NK-92 treated with Interleukin-12 subunit alpha and Interleukin-12 subunit beta, amount 100 ng/mL, for 24 hours (cell line): Measurements from ENCODE around the gene C22orf23.

ENCODE experiments used
- DNase-seq: peaks from one replicate; lab custom pipeline; 2025; lab: John Stamatoyannopoulos, UW

The C22orf23 gene

GRCh38 chr22:37924386-37925065, 28.9 kb downstream of the C22orf23 start:
- DNase-seq = no peak

DNA sequence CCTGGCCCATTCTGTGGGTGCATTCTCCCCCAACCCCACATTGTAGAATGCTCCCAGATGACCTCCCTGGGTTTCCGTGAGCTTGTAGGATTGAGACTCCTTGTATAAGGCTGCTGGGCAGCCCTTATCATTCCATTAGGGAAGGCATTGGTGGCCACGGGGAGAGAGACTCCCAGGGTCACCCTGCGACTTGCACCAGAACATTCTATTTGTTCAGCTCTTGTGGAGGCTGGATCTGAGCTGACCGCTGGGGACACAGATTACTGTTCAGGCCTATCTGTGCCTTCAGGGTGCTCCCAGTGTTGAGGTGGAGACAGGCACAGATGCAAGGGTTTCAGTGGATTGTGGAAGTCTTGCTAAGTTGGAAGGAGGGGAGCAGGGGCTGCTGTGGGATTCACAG, 29.5 kb downstream of the C22orf23 start:
- DNase-seq = no peak

DNA sequence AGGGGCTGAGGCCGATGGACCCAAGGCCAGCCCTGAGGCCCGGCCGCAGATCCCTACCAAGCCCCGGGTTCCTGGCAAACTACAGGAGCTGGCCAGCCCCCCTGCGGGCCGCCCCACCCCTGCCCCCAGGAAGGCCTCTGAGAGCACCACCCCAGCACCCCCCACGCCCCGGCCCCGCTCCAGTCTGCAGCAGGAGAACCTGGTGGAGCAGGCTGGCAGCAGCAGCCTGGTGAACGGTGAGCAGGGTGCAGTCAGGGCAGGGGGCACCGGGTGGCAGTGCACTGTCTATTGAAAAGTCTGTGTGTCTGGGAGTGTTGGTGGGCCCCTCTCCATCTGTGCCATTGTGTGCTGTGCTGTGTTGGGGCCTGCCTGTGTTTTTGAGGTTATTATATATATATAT, 31.2 kb downstream of the C22orf23 start:
- DNase-seq = no peak

DNA sequence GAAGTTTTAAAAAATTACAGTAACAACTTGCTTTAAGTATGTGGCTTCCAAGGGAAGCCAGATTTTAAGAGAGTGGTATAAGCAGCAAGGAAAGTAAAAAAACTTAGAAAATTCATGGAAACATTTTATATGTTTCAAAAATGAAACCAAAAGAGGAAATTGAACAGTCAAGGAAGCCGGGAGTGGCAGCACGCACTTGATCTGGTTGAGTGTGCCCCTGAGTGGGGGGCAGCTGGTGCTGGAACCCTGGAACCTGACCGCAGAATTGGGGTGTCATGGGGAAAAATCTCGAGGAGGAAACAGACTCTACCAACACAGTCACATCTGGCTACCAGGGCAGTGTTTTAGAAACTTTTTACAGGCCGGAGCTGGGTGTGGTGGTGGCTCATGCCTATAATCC, 33.3 kb downstream of the C22orf23 start:
- no peak for DNase-seq

GRCh38 chr22:37918580-37919270, 34.7 kb downstream of the C22orf23 start:
- no peak for DNase-seq

DNA sequence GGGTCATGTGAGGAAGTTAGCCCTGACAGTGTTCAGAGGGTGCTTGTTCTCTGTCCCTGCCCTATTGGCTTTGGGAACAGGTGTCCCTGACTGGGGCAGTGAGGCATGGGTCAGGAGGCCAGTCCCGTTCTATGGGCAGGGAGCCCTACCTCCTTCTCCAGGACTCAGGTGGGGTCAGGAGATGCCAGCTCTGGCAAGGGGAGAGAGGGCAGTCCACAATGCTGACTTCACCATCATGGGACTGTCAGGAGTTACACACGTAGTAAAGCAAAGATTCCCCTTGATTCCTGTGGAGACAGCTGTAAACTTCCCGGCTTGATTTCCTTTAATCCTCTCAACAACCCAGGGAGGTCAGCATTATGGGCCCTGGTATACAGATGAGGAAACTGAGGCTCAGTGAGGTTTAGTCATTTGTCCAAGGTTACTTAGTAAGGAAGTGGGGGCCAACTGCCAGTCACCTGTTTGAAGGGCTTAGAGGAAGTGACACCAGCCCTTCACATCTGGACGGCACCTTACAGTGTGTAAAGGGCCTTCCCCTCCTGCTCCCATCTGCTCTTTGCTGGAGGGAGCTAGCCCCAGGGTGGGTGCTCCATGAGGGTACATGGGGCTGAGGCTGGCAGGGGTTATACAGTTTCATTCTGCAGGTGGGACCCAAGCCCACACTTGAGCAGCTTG, 35.4 kb downstream of the C22orf23 start:
- DNase-seq = no peak

DNA sequence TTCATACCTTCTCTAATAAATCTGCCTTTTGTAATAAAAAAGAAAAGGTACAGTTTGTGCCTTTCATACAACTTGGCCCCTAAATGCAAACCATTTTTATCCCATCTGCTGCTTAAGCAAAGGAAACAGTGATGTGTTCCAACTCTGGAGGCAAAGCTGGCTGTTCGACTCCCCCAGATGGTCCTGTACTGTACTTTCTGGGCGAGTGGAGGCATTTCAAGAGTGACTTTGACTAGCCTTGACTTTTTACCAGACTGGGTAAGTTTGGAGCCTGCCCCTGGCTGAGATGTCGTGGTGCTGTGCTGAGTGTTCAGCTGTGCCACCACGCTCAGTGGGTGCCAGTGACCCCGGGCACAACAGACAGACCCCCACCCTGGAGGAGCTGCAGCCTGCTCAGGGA, 37.1 kb downstream of the C22orf23 start:
- no peak for DNase-seq

DNA sequence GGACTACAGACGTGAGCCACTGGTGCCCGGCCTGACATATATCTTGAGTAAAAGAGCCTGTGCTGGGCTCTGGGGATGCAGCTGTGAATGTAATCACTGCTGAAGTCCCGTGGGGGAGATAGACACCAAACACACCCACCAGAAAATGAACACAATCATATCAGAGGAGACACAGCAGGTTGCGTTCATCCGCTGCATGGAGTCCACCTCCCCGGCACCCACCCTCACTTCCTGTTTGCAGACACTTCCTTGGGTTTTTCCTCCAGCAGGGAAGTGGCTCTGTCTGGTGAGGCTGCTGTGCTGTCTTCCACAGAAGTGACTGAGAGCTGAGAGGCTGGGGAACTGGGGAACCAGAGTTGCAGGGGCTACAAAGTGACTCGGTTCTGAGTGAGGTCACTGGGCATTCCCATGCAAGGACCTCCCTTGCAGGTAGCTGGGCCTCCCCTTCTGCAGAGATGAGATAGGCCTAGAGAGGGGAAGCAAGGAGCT, 40.1 kb downstream of the C22orf23 start:
- DNase-seq = no peak

- no peak for DNase-seq
Observed at GRCh38 chr22:37912171-37912570, 41.2 kb downstream of the C22orf23 start.

DNA sequence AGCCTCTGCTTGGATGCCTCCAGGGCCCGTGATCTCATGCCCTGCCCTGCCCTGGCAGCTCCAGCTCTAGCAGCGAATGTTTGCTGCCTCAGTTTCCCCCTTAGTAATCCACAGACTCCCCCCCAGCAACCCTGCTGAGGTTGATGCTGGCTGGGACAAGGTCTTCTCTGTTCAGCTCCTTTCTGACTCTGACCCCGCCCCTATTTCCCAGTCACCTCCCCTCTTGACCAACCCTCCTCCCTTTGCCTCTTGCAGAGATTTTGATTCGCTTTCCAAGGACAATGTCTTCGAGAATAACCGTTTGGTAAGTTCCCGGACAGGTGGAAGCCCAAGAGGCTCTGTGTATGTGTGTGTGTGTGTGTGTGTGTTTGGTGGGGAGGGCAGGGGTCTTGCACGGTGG, 41.7 kb downstream of the C22orf23 start:
- DNase-seq = no peak

DNA sequence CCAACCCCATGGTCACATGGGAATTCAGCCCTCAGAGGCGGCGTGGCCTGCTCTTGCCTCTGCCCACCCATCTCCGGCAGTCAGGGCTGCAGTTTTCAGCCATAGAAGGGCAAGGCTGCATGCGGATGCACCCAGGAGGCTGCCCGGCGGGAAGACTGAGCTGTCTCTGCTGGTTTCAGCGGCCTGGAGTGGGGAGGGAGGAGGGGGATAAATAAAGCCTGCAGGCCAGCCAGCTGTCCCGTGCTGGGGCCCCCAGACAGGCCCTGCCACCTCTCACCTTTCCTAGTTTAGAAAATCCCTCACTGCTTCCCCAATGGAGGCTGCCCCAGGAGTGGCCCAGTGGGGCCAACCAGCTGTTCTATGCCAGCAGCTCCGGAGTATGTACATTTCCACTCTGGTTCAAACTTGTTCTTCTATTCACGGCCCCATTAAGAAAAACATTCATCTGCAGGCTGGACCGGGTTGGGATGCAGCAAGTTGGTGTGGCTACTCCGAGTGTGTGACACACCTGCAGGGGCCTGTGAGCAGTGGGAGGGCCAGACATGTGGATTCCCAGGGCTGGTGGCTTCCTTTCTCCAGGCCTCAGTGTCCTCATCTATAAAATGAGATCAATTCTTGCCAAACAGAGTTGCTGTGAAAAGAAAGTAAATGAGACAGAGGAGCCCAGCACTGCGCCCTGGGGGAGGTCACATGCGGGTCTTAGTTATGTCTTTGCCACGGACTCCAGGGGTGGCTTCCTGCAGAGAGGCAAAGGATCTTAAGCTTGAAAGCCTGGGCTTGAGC, 42.3 kb downstream of the C22orf23 start:
- DNase-seq = no peak

DNA sequence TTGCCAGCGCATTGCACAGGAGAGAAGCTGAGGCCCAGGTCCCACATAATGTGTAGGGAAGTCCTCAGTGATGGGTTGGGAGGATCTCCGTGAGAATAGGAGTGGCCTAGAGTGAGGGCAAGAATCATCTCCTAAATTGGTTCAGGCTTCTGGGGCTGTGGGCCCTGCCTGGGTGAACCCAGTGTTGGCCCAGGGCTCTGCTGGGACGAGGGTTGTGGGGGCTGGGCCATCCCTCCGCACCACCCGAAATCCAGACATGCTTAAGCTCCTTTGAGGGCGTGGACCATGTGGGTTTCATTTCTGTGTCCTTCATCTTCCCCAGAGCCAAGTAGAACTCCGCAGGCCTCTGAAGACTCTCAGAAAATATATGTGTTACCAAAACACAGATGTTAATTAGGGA, 43.6 kb downstream of the C22orf23 start:
- DNase-seq = no peak

DNA sequence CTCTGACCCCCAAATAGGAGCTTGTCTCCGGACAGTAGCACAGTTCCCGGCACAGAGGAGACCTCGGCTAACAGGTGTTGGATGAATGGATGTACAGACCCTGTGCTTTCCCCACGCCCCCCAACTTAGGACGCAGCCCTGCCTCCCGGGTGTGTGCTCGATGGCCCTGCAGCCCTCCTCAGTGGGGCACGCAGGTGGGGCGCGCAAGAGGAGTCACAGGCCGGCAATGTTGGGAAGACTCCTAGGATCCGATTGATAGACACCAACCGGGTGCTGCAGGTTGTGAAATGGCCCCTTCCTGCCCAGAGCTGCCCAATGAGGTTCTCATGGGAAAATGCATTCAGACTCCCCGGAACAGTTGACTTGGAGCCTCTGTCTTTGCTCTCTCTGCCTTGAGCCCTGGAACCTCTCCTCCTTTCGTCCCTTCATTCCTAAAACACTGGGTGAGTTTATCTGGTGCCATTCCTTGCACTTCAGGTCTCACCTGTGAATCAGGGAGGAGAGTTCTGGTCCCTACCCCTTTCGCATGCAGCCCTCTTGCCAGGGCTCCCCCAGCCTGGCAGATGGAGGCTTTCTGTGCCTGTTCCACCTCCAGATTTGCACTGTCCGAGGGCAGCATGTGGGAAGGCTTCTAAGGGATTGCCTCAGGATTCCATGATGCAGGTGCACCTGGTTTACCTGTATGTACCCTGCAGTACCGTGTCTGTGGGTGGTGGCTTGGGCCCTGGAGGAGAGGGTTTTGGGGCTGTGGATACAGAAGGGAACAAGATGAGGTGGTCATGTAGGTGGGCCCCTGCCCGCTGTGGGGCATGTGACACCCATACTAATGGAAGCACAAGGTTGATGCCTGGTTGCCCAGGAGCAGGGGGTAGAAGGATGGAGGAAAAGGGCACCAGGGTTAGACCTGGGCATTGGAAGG, 46.1 kb downstream of the C22orf23 start:
- no peak for DNase-seq

- DNase-seq = no peak
Observed at GRCh38 chr22:37906364-37907008, 46.9 kb downstream of the C22orf23 start.

- DNase-seq = peak; percentile 25
Observed at GRCh38 chr22:37905534-37906363, 47.7 kb downstream of the C22orf23 start, which contains the start of gene MICALL1. TSS of gene MICALL1 (plus strand) at chr22:37906297. CDS start at chr22:37906423, 126 bp downstream.

DNA sequence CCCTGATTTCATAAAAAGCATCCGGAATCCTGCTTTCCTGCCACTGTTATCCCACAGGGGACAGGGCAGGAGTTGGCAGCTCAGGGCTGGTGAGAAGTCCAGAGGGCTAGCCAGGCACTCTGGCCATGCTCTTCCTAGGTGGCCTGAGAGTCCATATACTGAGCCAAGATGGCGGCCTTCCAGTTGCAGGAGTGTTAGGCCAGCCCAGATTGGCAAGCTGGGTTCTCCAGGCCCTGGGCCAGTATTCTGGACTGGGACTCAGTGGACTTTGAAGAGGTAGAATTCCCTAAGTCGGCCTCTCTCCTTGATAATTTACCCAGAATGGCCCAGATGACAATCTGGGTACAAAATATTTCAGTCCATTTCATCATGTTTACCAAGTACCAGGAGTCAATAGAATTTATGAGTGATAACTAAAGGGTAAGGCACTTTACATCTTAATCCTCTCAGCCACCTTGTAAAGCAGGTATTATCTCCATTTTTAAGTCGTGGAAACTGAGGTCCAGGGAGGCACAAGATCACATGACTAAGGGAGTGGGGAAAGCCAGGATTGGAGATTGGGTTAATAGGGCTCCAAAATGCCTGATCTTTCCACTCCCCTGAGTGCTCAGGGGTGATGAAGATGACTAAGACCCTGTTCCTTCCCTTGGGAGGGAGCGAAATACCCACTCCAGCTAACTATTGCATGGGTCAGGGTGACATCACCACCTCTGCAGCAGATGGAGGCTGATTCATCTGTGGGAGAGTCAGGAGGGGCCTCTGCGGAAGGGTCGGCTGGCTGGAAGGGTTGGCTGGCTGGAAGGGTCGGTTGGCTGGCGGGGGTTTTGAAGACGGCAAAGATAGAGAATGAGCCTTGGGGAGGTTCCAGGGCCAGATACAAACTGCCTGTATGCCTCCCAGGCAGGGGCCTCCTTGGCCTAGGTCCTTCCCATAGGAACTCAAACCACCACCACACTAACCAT, 48.5 kb downstream of the C22orf23 start:
- DNase-seq = no peak

DNA sequence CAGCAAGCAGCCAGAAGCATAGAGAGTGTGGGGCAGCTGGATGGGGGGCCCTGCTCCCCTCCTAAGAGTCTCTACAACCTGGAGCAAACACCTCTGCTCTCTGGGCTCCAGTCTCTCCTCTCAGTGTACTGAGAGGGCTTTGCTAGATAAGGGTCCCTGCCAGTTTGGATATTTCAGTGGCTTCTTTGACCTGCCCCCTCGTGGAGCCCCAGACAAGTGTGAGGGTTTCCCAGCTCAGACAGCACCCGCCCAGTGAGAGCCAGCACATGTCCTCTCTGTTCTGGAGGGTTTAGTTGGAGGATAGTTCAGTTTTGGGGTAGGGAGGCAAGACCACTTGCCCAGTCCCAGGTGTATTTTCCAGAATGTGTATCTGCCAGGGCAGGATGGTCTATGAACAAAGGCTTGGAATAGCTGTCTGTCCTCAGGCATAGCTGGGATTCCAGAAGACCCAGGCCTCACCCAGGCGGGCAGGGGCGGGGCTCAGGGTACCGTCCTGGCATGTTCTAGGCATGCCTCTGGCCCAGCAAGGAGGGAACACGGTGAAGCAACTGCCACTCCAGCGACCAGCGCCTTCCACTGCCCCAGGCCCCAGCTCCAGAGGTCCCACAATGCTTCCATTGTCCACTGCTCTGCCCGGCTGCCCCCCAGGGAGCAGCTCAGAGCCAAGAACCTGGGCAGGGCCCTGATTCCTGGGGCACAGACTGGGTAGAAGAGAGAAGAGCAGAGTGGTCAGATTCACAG, 54.8 kb downstream of the C22orf23 start:
- no peak for DNase-seq

DNA sequence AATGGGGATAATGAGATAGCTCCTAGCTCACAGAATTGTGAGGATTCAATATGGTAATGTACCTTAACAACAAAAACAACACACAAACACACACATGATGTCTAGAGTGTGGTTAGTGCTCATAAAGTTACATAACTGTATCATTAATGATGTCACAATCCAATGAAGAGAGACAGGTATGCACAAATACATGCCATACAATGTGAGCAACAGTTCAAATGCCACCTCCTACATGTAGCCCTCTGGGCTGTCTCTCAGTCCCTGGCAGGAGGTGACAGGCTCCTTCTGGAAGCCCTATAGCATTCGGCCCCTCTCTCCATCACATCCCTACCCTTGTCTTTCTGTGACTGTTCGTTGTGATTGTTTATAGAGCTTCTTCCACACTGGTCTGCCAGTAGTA, 55.6 kb downstream of the C22orf23 start:
- DNase-seq = no peak
